HepG2 (cell line): ENCODE results near the gene NONO. TPM values are rescaled to one million over a fixed set of nuclear protein-coding genes. Genes with fewer than 3 reads are reported as not detected.

Experiments used
- ARNT2 ChIP-seq: sonication (generic); formaldehyde crosslinking; IDR thresholded peaks from 2 replicates; pipeline ENCODE4 v1.8.0; 2022; ENCODE audit warnings: mild to moderate bottlenecking, low read depth, missing genetic modification reagents, moderate library complexity
- KMT2B ChIP-seq: IDR thresholded peaks from 2 replicates; pipeline ENCODE4 v1.6.1; 2016; ENCODE audit warnings: missing genetic modification reagents, missing compliant biosample characterization
- MATR3 ChIP-seq: sonication (generic); formaldehyde crosslinking; IDR thresholded peaks from 2 replicates; pipeline ENCODE4 v1.4.0; 2020; ENCODE audit warnings: missing genetic modification reagents
- MYPOP ChIP-seq: sonication (generic); formaldehyde crosslinking; IDR thresholded peaks from 2 replicates; pipeline ENCODE4 v1.8.1; 2023; ENCODE audit warnings: mild to moderate bottlenecking, moderate library complexity, missing genetic modification reagents
- PAX8 ChIP-seq: sonication (generic); formaldehyde crosslinking; IDR thresholded peaks from 2 replicates; pipeline ENCODE4 v1.8.0; 2022; ENCODE audit warnings: mild to moderate bottlenecking, missing genetic modification reagents, borderline replicate concordance
- RELA ChIP-seq: sonication (generic); formaldehyde crosslinking; IDR thresholded peaks from 2 replicates; pipeline ENCODE4 v1.4.0; 2020; ENCODE audit warnings: missing genetic modification reagents
- U2AF1 ChIP-seq: fragments of 200-400 bp; formaldehyde crosslinking; optimal IDR thresholded peaks from 2 replicates; pipeline ENCODE3; 2017; ENCODE audit warnings: mild to moderate bottlenecking, low read depth, low read length
- ZC3H13 ChIP-seq: sonication (generic); formaldehyde crosslinking; IDR thresholded peaks from 2 replicates; pipeline ENCODE4 v1.8.1; 2023; ENCODE audit warnings: mild to moderate bottlenecking, missing genetic modification reagents, moderate library complexity
- ZMYM2 ChIP-seq: sonication (generic); formaldehyde crosslinking; IDR thresholded peaks from 2 replicates; pipeline ENCODE4 v1.8.0; 2022; ENCODE audit warnings: mild to moderate bottlenecking, missing genetic modification reagents
- ZNF572 ChIP-seq: sonication (generic); formaldehyde crosslinking; IDR thresholded peaks from 2 replicates; pipeline ENCODE4 v1.5.1; 2020; ENCODE audit warnings: mild to moderate bottlenecking, missing genetic modification reagents
- ZNF747 ChIP-seq: sonication (generic); formaldehyde crosslinking; IDR thresholded peaks from 2 replicates; pipeline ENCODE4 v1.8.1; 2023; ENCODE audit warnings: missing genetic modification reagents, mild to moderate bottlenecking, borderline replicate concordance
- polyA plus RNA-seq, 8 experiments: library from polyadenylated mRNA; depleted of rRNA in 3 of 8; stranded (reverse) in 7 of 8; unstranded in 1 of 8; fragments of >200 nt; fragmentation: Illumina TruSeq in 4 of 8; extraction: Trizol in 4 of 8; gene quantifications; 2 replicates each; pipeline versions ENCODE4 v1.2.1 to v1.2.3, GENCODE V29; 2011 to 2016; ENCODE audit warnings: low read depth in 4 of 8, missing spikeins in 1 of 8, mixed read lengths in 1 of 8; ENCODE audit not compliant: insufficient read depth in 1 of 8
- total RNA-seq, 5 experiments: library from RNA; depleted of rRNA; stranded (reverse); fragments of >200 nt; fragmentation: Illumina TruSeq; extraction: Trizol; gene quantifications; 2 replicates each; pipeline ENCODE4 v1.2.3, GENCODE V29; 2016; ENCODE audit warnings: low read depth in 1 of 5
- TF ChIP-seq, protein P1 (sequence below): sonication (generic); formaldehyde crosslinking; IDR thresholded peaks from 2 replicates; pipeline ENCODE4 v1.5.0; 2020; ENCODE audit warnings: mild to moderate bottlenecking, missing genetic modification reagents

NONO gene
- total and polyA plus RNA-seq, 2 of the 13 experiments (the other 11 are each of a cell fraction or from before 2014, with no cell fraction given), result 408 to 605 TPM

- TF ChIP-seq RELA (CRISPR knock-in tag) (no peak), ZNF572 (CRISPR knock-in tag) (no peak), MYPOP (no peak), MATR3 (CRISPR knock-in tag) (no peak), U2AF1 (no peak), ARNT2 (CRISPR knock-in tag) (no peak), PAX8 (CRISPR knock-in tag) (no peak), ZC3H13 (CRISPR knock-in tag) (no peak), ZMYM2 (no peak), KMT2B (CRISPR knock-in tag) (no peak), ZNF747 (CRISPR knock-in tag) (no peak)
- TF ChIP-seq, protein P1, sequence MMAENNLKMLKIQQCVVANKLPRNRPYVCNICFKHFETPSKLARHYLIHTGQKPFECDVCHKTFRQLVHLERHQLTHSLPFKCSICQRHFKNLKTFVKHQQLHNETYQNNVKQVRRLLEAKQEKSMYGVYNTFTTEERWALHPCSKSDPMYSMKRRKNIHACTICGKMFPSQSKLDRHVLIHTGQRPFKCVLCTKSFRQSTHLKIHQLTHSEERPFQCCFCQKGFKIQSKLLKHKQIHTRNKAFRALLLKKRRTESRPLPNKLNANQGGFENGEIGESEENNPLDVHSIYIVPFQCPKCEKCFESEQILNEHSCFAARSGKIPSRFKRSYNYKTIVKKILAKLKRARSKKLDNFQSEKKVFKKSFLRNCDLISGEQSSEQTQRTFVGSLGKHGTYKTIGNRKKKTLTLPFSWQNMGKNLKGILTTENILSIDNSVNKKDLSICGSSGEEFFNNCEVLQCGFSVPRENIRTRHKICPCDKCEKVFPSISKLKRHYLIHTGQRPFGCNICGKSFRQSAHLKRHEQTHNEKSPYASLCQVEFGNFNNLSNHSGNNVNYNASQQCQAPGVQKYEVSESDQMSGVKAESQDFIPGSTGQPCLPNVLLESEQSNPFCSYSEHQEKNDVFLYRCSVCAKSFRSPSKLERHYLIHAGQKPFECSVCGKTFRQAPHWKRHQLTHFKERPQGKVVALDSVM (CRISPR knock-in tag), result no peak
Observed at GRCh38 chrX:71241301-71241700, 42.1 kb upstream of the NONO start (continued).
